IMR-90 (cell line): ENCODE measurements around the gene BMP4. TPM values are rescaled to one million over a fixed set of nuclear protein-coding genes. Genes with fewer than 3 reads are reported as not detected.

Experiments used
- ATAC-seq: fragments of 200-7000 bp; cut with Tn5 transposase; 2 replicates; pipeline ENCODE4 v1.9.1; 2020; ENCODE audit warnings: low read depth, mild to moderate bottlenecking, moderate library complexity
- BruUV-seq: library from RNA; stranded (reverse); fragments of 400-500 nt; replicated peaks from 2 replicates; lab custom pipeline; 2021; lab: Mats Ljungman, UMichigan
- CTCF ChIA-PET: fragments of 300-600 bp; formaldehyde crosslinking; extraction: SDS; loops from one replicate; lab custom pipeline; 2021; ENCODE audit warnings: antibody characterized with exemption; lab: Yijun Ruan, JAX
- POLR2A ChIA-PET: fragments of 300-600 bp; sonication (Branson Sonifier 250); formaldehyde crosslinking; loops from one replicate; lab custom pipeline; 2022; ENCODE audit warnings: antibody characterized with exemption; ENCODE audit not compliant: unreplicated experiment; lab: Charles Lee
- DNase-seq: peaks from one replicate; pipeline ENCODE4 v3.0.0; 2013
- H2AFZ ChIP-seq: replicated peaks from 2 replicates; pipeline ENCODE3; 2013; ENCODE audit warnings: low read length, mild to moderate bottlenecking; ENCODE audit not compliant: poor library complexity
- H2AK5ac ChIP-seq: 2 replicates; pipeline ENCODE4 v1.6.1; 2013; ENCODE audit warnings: low read depth, low read length, inconsistent platforms
- H2AK9ac ChIP-seq: replicated peaks from 2 replicates; pipeline ENCODE3; 2013; ENCODE audit warnings: mild to moderate bottlenecking, low read depth, low read length, moderate library complexity; ENCODE audit not compliant: poor library complexity
- H2BK120ac ChIP-seq: 2 replicates; pipeline ENCODE4 v1.6.1; 2013; ENCODE audit warnings: low read depth, low read length, inconsistent platforms
- H2BK15ac ChIP-seq: 3 replicates; pipeline ENCODE4 v1.6.1; 2013; ENCODE audit warnings: low read depth, low read length, inconsistent platforms
- H2BK20ac ChIP-seq: 2 replicates; pipeline ENCODE4 v1.6.1; 2013; ENCODE audit warnings: low read depth, mild to moderate bottlenecking, inconsistent platforms, low read length, moderate library complexity
- H2BK5ac ChIP-seq: 2 replicates; pipeline ENCODE4 v1.6.1; 2013; ENCODE audit warnings: mild to moderate bottlenecking, low read depth, low read length, inconsistent platforms; ENCODE audit not compliant: poor library complexity, severe bottlenecking
- H3K14ac ChIP-seq: replicated peaks from 2 replicates; pipeline ENCODE4 v1.6.1; 2013; ENCODE audit warnings: low read depth, low read length, inconsistent platforms
- H3K18ac ChIP-seq: 2 replicates; pipeline ENCODE4 v1.6.1; 2013; ENCODE audit warnings: low read depth, low read length, control low read depth
- H3K23ac ChIP-seq: 2 replicates; pipeline ENCODE4 v1.6.1; 2013; ENCODE audit warnings: low read depth, low read length, inconsistent platforms
- H3K27ac ChIP-seq: 2 replicates; pipeline ENCODE4 v1.5.1; 2013; ENCODE audit warnings: mild to moderate bottlenecking, control low read depth, low read length; ENCODE audit not compliant: insufficient read depth
- H3K27me3 ChIP-seq: 2 replicates; pipeline ENCODE4 v1.6.1; 2013; ENCODE audit warnings: low read length; ENCODE audit not compliant: control insufficient read depth, insufficient read depth
- H3K36me3 ChIP-seq: 2 replicates; pipeline ENCODE4 v1.6.1; 2013; ENCODE audit warnings: low read length, mixed read lengths; ENCODE audit not compliant: control insufficient read depth, insufficient read depth
- H3K4ac ChIP-seq: 2 replicates; pipeline ENCODE4 v1.6.1; 2013; ENCODE audit warnings: low read depth, low read length, inconsistent platforms
- H3K4me1 ChIP-seq: 2 replicates; pipeline ENCODE4 v1.6.1; 2013; ENCODE audit warnings: low read length, mixed read lengths; ENCODE audit not compliant: control insufficient read depth, insufficient read depth
- H3K4me2 ChIP-seq: 2 replicates; pipeline ENCODE4 v1.6.1; 2013; ENCODE audit warnings: low read depth, mild to moderate bottlenecking, control low read depth, low read length, moderate library complexity
- H3K4me3 ChIP-seq: 2 replicates; pipeline ENCODE4 v1.5.1; 2013; ENCODE audit warnings: low read depth, mild to moderate bottlenecking, control low read depth, low read length, moderate library complexity; ENCODE audit not compliant: insufficient read depth
- H3K56ac ChIP-seq: 2 replicates; pipeline ENCODE4 v1.6.1; 2013; ENCODE audit warnings: low read length, inconsistent platforms; ENCODE audit not compliant: insufficient read depth; ENCODE audit errors: extremely low read depth
- H3K79me1 ChIP-seq, 2 experiments: 2 replicates each; pipeline ENCODE4 v1.6.1; 2013; ENCODE audit warnings: low read length in 2 of 2, inconsistent platforms in 1 of 2, low read depth in 1 of 2
- H3K9ac ChIP-seq: 2 replicates; pipeline ENCODE4 v1.6.1; 2013; ENCODE audit warnings: low read depth, low read length, control low read depth
- H3K9me1 ChIP-seq: 2 replicates; pipeline ENCODE4 v1.6.1; 2013; ENCODE audit warnings: low read length, inconsistent platforms; ENCODE audit not compliant: insufficient read depth
- H3K9me3 ChIP-seq: 2 replicates; pipeline ENCODE4 v1.6.1; 2013; ENCODE audit warnings: low read length; ENCODE audit not compliant: control insufficient read depth, insufficient read depth
- H4K20me1 ChIP-seq: 2 replicates; pipeline ENCODE4 v1.6.1; 2013; ENCODE audit warnings: low read length, inconsistent platforms; ENCODE audit not compliant: insufficient read depth
- H4K5ac ChIP-seq: 2 replicates; pipeline ENCODE4 v1.6.1; 2013; ENCODE audit warnings: mild to moderate bottlenecking, low read depth, low read length, control low read depth
- H4K8ac ChIP-seq, 2 experiments: 2 replicates each; pipeline ENCODE4 v1.6.1; 2013; ENCODE audit warnings: low read depth in 2 of 2, low read length in 2 of 2, control low read depth in 1 of 2, inconsistent platforms in 1 of 2
- H4K91ac ChIP-seq: 2 replicates; pipeline ENCODE4 v1.6.1; 2013; ENCODE audit warnings: low read depth, low read length, inconsistent platforms; ENCODE audit not compliant: insufficient read depth
- BHLHE40 ChIP-seq: fragments of 150-350 bp; IDR thresholded peaks from 2 replicates; pipeline ENCODE4 v1.6.1; 2016; ENCODE audit warnings: mild to moderate bottlenecking, low read depth, low read length
- CEBPB ChIP-seq: IDR thresholded peaks from 2 replicates; pipeline ENCODE4 v1.6.1; 2012; ENCODE audit warnings: low read depth, low read length, improper control_type of control experiment
- CTCF ChIP-seq: conservative IDR thresholded peaks from 2 replicates; pipeline ENCODE4 v1.5.1; 2012; ENCODE audit warnings: mild to moderate bottlenecking, low read depth, low read length, improper control_type of control experiment
- ELK1 ChIP-seq: fragments of 150-350 bp; IDR thresholded peaks from 2 replicates; pipeline ENCODE4 v1.6.1; 2016; ENCODE audit warnings: low read depth, mild to moderate bottlenecking, low read length, moderate library complexity, borderline replicate concordance
- FOS ChIP-seq: fragments of 150-350 bp; IDR thresholded peaks from 2 replicates; pipeline ENCODE4 v1.6.1; 2016; ENCODE audit warnings: low read depth, low read length
- MAFK ChIP-seq: IDR thresholded peaks from 2 replicates; pipeline ENCODE4 v1.6.1; 2012; ENCODE audit warnings: low read depth, low read length, improper control_type of control experiment
- MAZ ChIP-seq: IDR thresholded peaks from 2 replicates; pipeline ENCODE4 v1.6.1; 2012; ENCODE audit warnings: low read depth, mild to moderate bottlenecking, low read length, improper control_type of control experiment, moderate library complexity, borderline replicate concordance
- NFE2L2 ChIP-seq: fragments of 150-350 bp; IDR thresholded peaks from 2 replicates; pipeline ENCODE4 v1.6.1; 2016; ENCODE audit warnings: low read depth, mild to moderate bottlenecking, low read length
- POLR2A ChIP-seq: IDR thresholded peaks from 2 replicates; pipeline ENCODE4 v1.6.1; 2012; ENCODE audit warnings: mild to moderate bottlenecking, low read depth, low read length
- RAD21 ChIP-seq: IDR thresholded peaks from 2 replicates; pipeline ENCODE4 v1.6.1; 2012; ENCODE audit warnings: low read length, improper control_type of control experiment
- RFX5 ChIP-seq: IDR thresholded peaks from 2 replicates; pipeline ENCODE4 v1.8.0; 2012; ENCODE audit warnings: low read depth, mild to moderate bottlenecking, low read length, moderate library complexity
- SMC3 ChIP-seq: fragments of 150-350 bp; IDR thresholded peaks from 2 replicates; pipeline ENCODE4 v1.6.1; 2016; ENCODE audit warnings: low read depth, mild to moderate bottlenecking, antibody characterized with exemption, low read length, moderate library complexity
- USF2 ChIP-seq: fragments of 150-350 bp; IDR thresholded peaks from 2 replicates; pipeline ENCODE4 v1.6.1; 2017; ENCODE audit warnings: mild to moderate bottlenecking, antibody characterized with exemption, low read length, low read depth
- WGBS, 2 experiments: methylation state at CpG; one replicate each; pipeline versions ENCODE4 v1.1.5 to v1.1.7; 2013; ENCODE audit warnings: missing lambda C conversion rate in 2 of 2; ENCODE audit not compliant: insufficient read length in 1 of 2; ENCODE audit errors: extremely low coverage in 2 of 2; 5-methylcytosine and 5-hydroxymethylcytosine counted together
- dilution Hi-C: fragments of 300-500 bp; cut with HindIII; formaldehyde crosslinking; loops from one replicate; pipeline ENCODE4 v1.14.3; 2018; ENCODE audit warnings: low sequenced_read_pairs; ENCODE audit not compliant: unreplicated experiment
- in situ Hi-C: fragments of 300-500 bp; cut with MboI; formaldehyde crosslinking; loops from 3 replicates; pipeline ENCODE4 v1.14.3; 2019; ENCODE audit warnings: low sequenced_read_pairs, inconsistent platforms, mixed read lengths
- intact Hi-C: fragments of 100-400 bp; cut with micrococcal nuclease; formaldehyde crosslinking; loops from 2 replicates; pipeline ENCODE4 v1.10.0; 2022
- polyA plus RNA-seq, 3 experiments: library from polyadenylated mRNA; depleted of rRNA; stranded (reverse); fragments of >200 nt; gene quantifications; 2 replicates each; pipeline ENCODE4 v1.2.3, GENCODE V29; 2012; ENCODE audit warnings: low replicate concordance in 1 of 3
- total RNA-seq: library from RNA; depleted of rRNA; stranded (reverse); fragments of >200 nt; gene quantifications from 2 replicates; pipeline ENCODE4 v1.2.3, GENCODE V29; 2012

The BMP4 gene
- total and polyA plus RNA-seq, 2 of the 4 experiments (the other 2 are of a cell fraction), result 3.4 to 4.2 TPM

- in situ Hi-C loops, result loop anchor here (10.0 kb wide), 1 partner anchor 415 kb away; no protein-coding TSS in a partner anchor
- H3K4ac ChIP-seq, result no peak overlapping the region; the same call in 1 of the 2 replicates
- no peak for DNase-seq
- dilution Hi-C loops, result no loop called here
- H4K20me1 ChIP-seq, result no peaks in the 10 kb centered on the region
- peaks cover 0 to 16% of the 10 kb centered on the region in 2 experiments; a peak in 2 of 4 replicates for H3K79me1 ChIP-seq
- TSS peak; percentile 83 for BruUV-seq
- intact Hi-C loops, result loop anchor here (5.0 kb wide), 5 partner anchors 58 to 643 kb away; no protein-coding TSS in a partner anchor
- H2BK5ac ChIP-seq, result no peak overlapping the region
- H3K9me1 ChIP-seq, result peaks cover 7% of the 10 kb centered on the region; the same call in 1 of the 2 replicates
- no peak overlapping the region; the same call in 1 of the 2 replicates for H4K5ac ChIP-seq
- no peak overlapping the region for H3K14ac ChIP-seq
- no peak overlapping the region for H2AFZ ChIP-seq
- H3K9ac ChIP-seq, result no peak overlapping the region
- POLR2A ChIA-PET, result interaction anchor here (0.6 kb wide), 1 partner anchor 20 kb away, joined by 5 read pairs; no protein-coding TSS in a partner anchor
- peak overlapping the region; percentile 26 for H2AK9ac ChIP-seq
- H3K36me3 ChIP-seq, result peaks cover 35% of the 10 kb centered on the region
- no peak overlapping the region; the same call in 1 of the 2 replicates for H3K4me3 ChIP-seq
- no peak for ATAC-seq
- peaks cover 4% of the 10 kb centered on the region for H3K4me1 ChIP-seq
- peak overlapping the region; percentile 9; the same call in 1 of the 2 replicates for H2BK120ac ChIP-seq
- peaks cover 5% of the 10 kb centered on the region; the same call in 1 of the 2 replicates for H3K27me3 ChIP-seq
- H3K4me2 ChIP-seq, result peak overlapping the region; percentile 69; the same call in 1 of the 2 replicates
- H4K8ac ChIP-seq, result no peak overlapping the region
- H2AK5ac ChIP-seq, result peak overlapping the region; percentile 35; the same call in 1 of the 2 replicates
- no peaks in the 10 kb centered on the region for H3K9me3 ChIP-seq
- CTCF ChIA-PET, result interaction anchor here (1.0 kb wide), 1 partner anchor 20 kb away, joined by 6 read pairs; no protein-coding TSS in a partner anchor
- H4K91ac ChIP-seq, result no peak overlapping the region
- no peak overlapping the region; the same call in 1 of the 2 replicates for H3K18ac ChIP-seq
- H2BK20ac ChIP-seq, result no peak overlapping the region
- no peak overlapping the region for H2BK15ac ChIP-seq
- H3K23ac ChIP-seq, result peak overlapping the region; percentile 95; the same call in 1 of the 2 replicates
- 95% methylated on average over 20 of the region's 24 CpGs; no CpG with 5 or more reads in 1 of the 2 experiments for WGBS, 2 experiments
- H3K56ac ChIP-seq, result no peak overlapping the region
- H3K27ac ChIP-seq, result no peak overlapping the region; the same call in 1 of the 2 replicates
- TF ChIP-seq RAD21 (no peak), FOS (no peak), CEBPB (no peak), RFX5 (no peak), NFE2L2 (no peak), SMC3 (no peak), CTCF (no peak), POLR2A (no peak), ELK1 (no peak), MAZ (no peak), BHLHE40 (no peak), MAFK (no peak), USF2 (no peak)
Observed at GRCh38 chr14:53950031-53950793, 6.4 kb downstream of the BMP4 start.
